Measurements from ENCODE around the gene PLCL1. TPM values are rescaled to one million over a fixed set of nuclear protein-coding genes. Genes with fewer than 3 reads are reported as not detected.

Gene PLCL1
- total and polyA plus RNA-seq, 8 donors: 0.38 to 1.5 (median 0.73) TPM

DNA sequence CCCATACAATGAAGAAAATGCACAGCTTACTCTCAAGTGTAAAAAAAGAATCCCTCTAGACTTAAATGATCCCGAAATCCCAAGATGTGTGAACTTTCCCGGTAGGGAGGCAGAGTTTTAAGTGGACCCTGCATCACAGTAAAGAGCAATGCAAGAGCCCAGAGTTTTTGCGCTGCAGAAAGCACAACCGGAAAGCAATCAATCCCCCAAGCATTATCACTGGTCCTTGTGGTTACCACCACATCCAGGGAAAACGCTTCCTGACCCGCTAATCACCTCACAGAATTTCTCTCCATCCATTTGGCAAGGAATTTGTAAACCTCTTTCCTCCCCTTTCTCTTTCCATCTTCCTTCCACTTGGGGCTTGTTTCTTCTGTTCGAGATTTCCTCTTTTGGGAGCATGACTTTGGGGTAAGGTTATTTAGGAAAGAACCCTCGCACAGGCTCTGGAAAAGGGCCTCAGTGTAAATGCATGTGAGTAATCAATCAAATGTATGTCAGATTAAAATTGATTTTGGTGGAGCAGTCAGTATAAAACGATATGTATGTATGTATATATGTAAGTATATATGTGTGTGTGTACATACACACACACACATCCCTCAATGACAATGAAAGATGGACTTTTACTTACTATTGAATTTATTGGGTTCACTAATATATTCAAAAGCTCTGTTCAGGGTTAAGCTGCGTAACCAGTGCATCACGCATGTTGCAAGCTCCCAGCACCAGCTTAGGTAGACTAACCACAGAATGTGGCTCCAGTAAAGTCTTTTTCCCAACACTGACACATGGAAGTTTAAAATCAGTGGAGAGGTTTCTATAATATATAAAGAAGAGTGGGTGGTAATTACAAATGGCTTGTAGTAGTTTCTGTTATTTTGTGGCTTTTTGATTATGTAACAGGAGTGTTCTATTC is 1.6 kb downstream of the PLCL1 start:
- ATAC-seq: no peak
- no peak for DNase-seq
- Histone ChIP-seq H3K4me3 (peak overlapping the region in 2 of 4 donors; percentile 74 to 75), H3K4me1 (peaks cover 0 to 5% (median 4%) of the 10 kb centered on the region in 3 donors), H3K9me3 (no peaks in the 10 kb centered on the region), H3K27ac (no peak overlapping the region), H3K36me3 (no peaks in the 10 kb centered on the region), H3K27me3 (no peaks in the 10 kb centered on the region)
- TF ChIP-seq, protein P1, sequence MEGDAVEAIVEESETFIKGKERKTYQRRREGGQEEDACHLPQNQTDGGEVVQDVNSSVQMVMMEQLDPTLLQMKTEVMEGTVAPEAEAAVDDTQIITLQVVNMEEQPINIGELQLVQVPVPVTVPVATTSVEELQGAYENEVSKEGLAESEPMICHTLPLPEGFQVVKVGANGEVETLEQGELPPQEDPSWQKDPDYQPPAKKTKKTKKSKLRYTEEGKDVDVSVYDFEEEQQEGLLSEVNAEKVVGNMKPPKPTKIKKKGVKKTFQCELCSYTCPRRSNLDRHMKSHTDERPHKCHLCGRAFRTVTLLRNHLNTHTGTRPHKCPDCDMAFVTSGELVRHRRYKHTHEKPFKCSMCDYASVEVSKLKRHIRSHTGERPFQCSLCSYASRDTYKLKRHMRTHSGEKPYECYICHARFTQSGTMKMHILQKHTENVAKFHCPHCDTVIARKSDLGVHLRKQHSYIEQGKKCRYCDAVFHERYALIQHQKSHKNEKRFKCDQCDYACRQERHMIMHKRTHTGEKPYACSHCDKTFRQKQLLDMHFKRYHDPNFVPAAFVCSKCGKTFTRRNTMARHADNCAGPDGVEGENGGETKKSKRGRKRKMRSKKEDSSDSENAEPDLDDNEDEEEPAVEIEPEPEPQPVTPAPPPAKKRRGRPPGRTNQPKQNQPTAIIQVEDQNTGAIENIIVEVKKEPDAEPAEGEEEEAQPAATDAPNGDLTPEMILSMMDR (IDR thresholded peaks at IDR 0.05): no peak
- 28 to 42% methylated on average over 11 of the region's 11 CpGs for WGBS, 2 donors
- intact Hi-C loops (cut with DNase I): no loop called here
- FAIRE-seq: no peak

DNA sequence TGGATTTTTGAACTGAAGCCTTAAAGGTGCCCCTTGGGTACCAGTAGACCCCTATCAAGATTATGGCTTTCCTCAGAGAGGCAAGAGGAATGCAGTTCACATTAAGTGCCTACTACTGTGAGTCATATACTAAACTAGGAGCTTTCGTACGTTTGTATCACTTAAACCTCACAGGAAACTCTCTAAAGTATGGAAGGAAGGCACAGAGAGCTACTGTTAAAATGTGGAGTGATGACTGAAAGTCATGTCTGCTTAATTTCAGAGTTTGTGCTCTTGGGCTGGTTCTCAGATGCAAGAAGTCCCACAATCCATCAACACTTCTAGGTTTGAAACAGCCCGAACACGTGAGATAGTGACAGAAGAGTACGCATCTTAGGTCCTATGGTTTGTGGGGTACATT is 4.7 kb downstream of the PLCL1 start:
- ATAC-seq (no peak), DNase-seq (no peak), FAIRE-seq (no peak)
- Histone ChIP-seq H3K27me3 (no peaks in the 10 kb centered on the region), H3K4me3 (no peak overlapping the region), H3K36me3 (no peaks in the 10 kb centered on the region), H3K27ac (no peak overlapping the region), H3K9me3 (no peaks in the 10 kb centered on the region), H3K4me1 (peaks cover 0 to 1% (median under 1%) of the 10 kb centered on the region in 3 donors)
- TF ChIP-seq, protein P1 (IDR thresholded peaks at IDR 0.05): no peak
- intact Hi-C loops (cut with DNase I): no loop called here
- 88 to 93% methylated on average over 5 of the region's 5 CpGs for WGBS, 2 donors

DNA sequence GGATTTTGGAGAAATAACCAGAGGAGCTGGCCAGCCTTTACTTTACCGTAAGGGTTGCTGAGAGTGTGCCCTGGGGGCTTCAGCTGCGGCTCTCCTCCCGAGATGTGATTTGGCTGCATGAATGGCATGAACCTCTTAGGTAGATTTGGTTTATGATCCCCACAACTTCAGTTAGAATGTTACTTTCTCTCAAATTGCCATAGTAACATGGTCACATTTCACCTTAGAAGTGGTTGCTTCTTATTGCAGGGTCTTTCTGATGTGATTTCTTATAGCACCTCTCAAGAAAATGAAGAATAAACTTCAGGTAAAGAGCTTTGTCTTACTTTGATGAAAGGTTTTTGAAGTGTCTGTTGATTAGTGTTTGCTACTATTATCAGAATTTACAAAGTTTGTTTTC is 5.6 kb downstream of the PLCL1 start:
- intact Hi-C loops (cut with DNase I): no loop called here
- FAIRE-seq: no peak

DNA sequence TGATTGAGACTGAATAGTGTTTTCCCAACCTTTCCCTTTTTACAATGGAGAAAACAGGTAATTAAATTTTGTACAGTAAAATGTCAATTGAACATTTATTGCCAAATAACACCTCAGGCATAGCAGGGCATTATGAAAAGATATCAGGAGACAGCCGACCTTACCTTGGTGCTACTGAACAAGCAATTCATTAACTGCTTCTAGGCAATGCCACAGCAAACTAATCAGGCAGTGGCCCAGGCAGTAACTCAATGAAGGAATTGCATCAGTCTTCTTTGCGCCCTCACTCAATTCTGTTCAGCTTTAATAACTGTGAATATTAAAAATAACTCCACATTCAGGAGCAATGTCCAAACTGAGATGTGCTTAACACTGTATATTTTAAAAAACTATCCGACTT is 6.1 kb downstream of the PLCL1 start:
- TF ChIP-seq, protein P1 (IDR thresholded peaks at IDR 0.05): no peak
- Histone ChIP-seq H3K9me3 (no peaks in the 10 kb centered on the region), H3K36me3 (no peaks in the 10 kb centered on the region), H3K4me3 (no peak overlapping the region), H3K27ac (no peak overlapping the region), H3K4me1 (no peaks in the 10 kb centered on the region), H3K27me3 (no peaks in the 10 kb centered on the region)
- intact Hi-C loops (cut with DNase I): no loop called here
- WGBS, 2 donors: 48% methylated on average over 3 of the region's 3 CpGs
- DNase-seq: no peak
- no peak for FAIRE-seq
- no peak for ATAC-seq

More for the DNA sequence above, 5.6 kb downstream of the PLCL1 start:
- Histone ChIP-seq H3K9me3 (no peaks in the 10 kb centered on the region), H3K4me3 (no peak overlapping the region), H3K4me1 (no peaks in the 10 kb centered on the region), H3K27me3 (no peaks in the 10 kb centered on the region), H3K27ac (no peak overlapping the region), H3K36me3 (no peaks in the 10 kb centered on the region)
- 93 to 96% methylated on average over 3 of the region's 3 CpGs for WGBS, 2 donors
- TF ChIP-seq, protein P1 (IDR thresholded peaks at IDR 0.05): no peak
- DNase-seq (no peak), ATAC-seq (no peak)
